NCI-H524 (cell line): ENCODE results near the gene GTF2IRD1.
"Not testable (repeated sequence)": the region's sequence is repeated elsewhere in the genome, so short reads cannot be mapped to it uniquely, and the experiment has no call there.

Experiments used
- DNase-seq, 2 experiments: peaks; one replicate each; lab custom pipeline; 2025; lab: John Stamatoyannopoulos, UW

Gene GTF2IRD1

GRCh38 chr7:74453322-74454011 is at the start of gene GTF2IRD1:
GTF2IRD1 (plus strand) TSS chr7:74453906; CDS start chr7:74508081, 54,175 bp downstream.
- DNase-seq = peak; percentile 59 to 81

- no peak for DNase-seq
Observed at GRCh38 chr7:74404388-74404700, 49.4 kb upstream of the GTF2IRD1 start.

GRCh38 chr7:74404741-74405140 is 49.0 kb upstream of the GTF2IRD1 start:
- DNase-seq = no peak

- peak; percentile 25 to 76 for DNase-seq
Observed at GRCh38 chr7:74405191-74405898, 48.4 kb upstream of the GTF2IRD1 start.

- DNase-seq = no peak
Observed at GRCh38 chr7:74405899-74406512, 47.7 kb upstream of the GTF2IRD1 start.

- no peak for DNase-seq
Observed at GRCh38 chr7:74407958-74408357, 45.7 kb upstream of the GTF2IRD1 start.

- DNase-seq = no peak
Observed at GRCh38 chr7:74409571-74409970, 44.1 kb upstream of the GTF2IRD1 start.

GRCh38 chr7:74410772-74411171 is 42.9 kb upstream of the GTF2IRD1 start:
- no peak for DNase-seq

- DNase-seq = not testable (repeated sequence)
Observed at GRCh38 chr7:74411571-74411970, 42.1 kb upstream of the GTF2IRD1 start.

GRCh38 chr7:74412056-74412455 is 41.6 kb upstream of the GTF2IRD1 start:
- DNase-seq = peak; percentile 83 to 95

- DNase-seq = no peak
Observed at GRCh38 chr7:74412603-74413002, 41.1 kb upstream of the GTF2IRD1 start.

GRCh38 chr7:74414595-74415333 is 38.9 kb upstream of the GTF2IRD1 start:
- DNase-seq = not testable (repeated sequence)

- peak; percentile 6 to 59 for DNase-seq
Observed at GRCh38 chr7:74417419-74417971, 36.2 kb upstream of the GTF2IRD1 start.

GRCh38 chr7:74418076-74418475 is 35.6 kb upstream of the GTF2IRD1 start:
- DNase-seq = no peak

- DNase-seq = no peak
Observed at GRCh38 chr7:74418538-74418937, 35.2 kb upstream of the GTF2IRD1 start.

- DNase-seq = not testable (repeated sequence)
Observed at GRCh38 chr7:74419232-74419631, 34.5 kb upstream of the GTF2IRD1 start.

GRCh38 chr7:74420006-74420405 is 33.7 kb upstream of the GTF2IRD1 start:
- DNase-seq = no peak

- no peak for DNase-seq
Observed at GRCh38 chr7:74424291-74424880, 29.3 kb upstream of the GTF2IRD1 start.

- DNase-seq = no peak
Observed at GRCh38 chr7:74428023-74428422, 25.7 kb upstream of the GTF2IRD1 start.

- no peak for DNase-seq
Observed at GRCh38 chr7:74429153-74429747, 24.5 kb upstream of the GTF2IRD1 start.

GRCh38 chr7:74430409-74430808 is 23.3 kb upstream of the GTF2IRD1 start:
- not testable (repeated sequence) for DNase-seq
